K562 (cell line): ENCODE measurements around the gene ITGAL. TPM values are rescaled to one million over a fixed set of nuclear protein-coding genes. Genes with fewer than 3 reads are reported as not detected.
A peak's percentile ranks its signal among the peaks of the same experiment; 100 is the strongest.

Source experiments
- CHD2 ChIP-seq: IDR thresholded peaks from 2 replicates; pipeline ENCODE4 v1.6.1; 2011; ENCODE audit warnings: low read depth, low read length
- DMBX1 ChIP-seq: fragments of 250-450 bp; sonication (Bioruptor Pico); IDR thresholded peaks from 2 replicates; pipeline ENCODE4 v1.8.0; 2022; ENCODE audit warnings: inconsistent platforms, mild to moderate bottlenecking, moderate library complexity, borderline replicate concordance
- ELF4 ChIP-seq: fragments of 450-650 bp; formaldehyde crosslinking; IDR thresholded peaks from 2 replicates; pipeline ENCODE4 v1.4.0; 2022; ENCODE audit warnings: missing genetic modification characterization
- EP400 ChIP-seq: fragments of 450-650 bp; IDR thresholded peaks from 2 replicates; pipeline ENCODE4 v1.6.1; 2017; ENCODE audit warnings: antibody characterized with exemption, mild to moderate bottlenecking, moderate library complexity
- EZH2 ChIP-seq: IDR thresholded peaks from 2 replicates; pipeline ENCODE4 v1.6.1; 2012; ENCODE audit warnings: low read depth, mild to moderate bottlenecking, inconsistent platforms, low read length, borderline replicate concordance
- FOS ChIP-seq: IDR thresholded peaks from 3 replicates; pipeline ENCODE4 v1.6.1; 2011; ENCODE audit not compliant: insufficient read length; ENCODE audit errors: extremely low read depth
- ILF3 ChIP-seq: fragments of 450-650 bp; IDR thresholded peaks from 2 replicates; pipeline ENCODE4 v1.6.1; 2018; ENCODE audit warnings: antibody characterized with exemption, mild to moderate bottlenecking, moderate library complexity, borderline replicate concordance
- NCOA1 ChIP-seq: fragments of 450-650 bp; IDR thresholded peaks from 2 replicates; pipeline ENCODE4 v1.6.1; 2016; ENCODE audit warnings: low read depth
- NR2C1 ChIP-seq, 2 experiments: fragments of 450-650 bp; IDR thresholded peaks; 2 replicates each; pipeline ENCODE4 v1.6.1; 2017; ENCODE audit warnings: mild to moderate bottlenecking in 2 of 2, antibody characterized with exemption in 1 of 2, inconsistent platforms in 1 of 2, missing compliant biosample characterization in 1 of 2, missing genetic modification characterization in 1 of 2
- PHB2 ChIP-seq: fragments of 450-650 bp; IDR thresholded peaks from 2 replicates; pipeline ENCODE4 v1.6.1; 2017; ENCODE audit warnings: low read depth
- POLR2AphosphoS2 ChIP-seq: IDR thresholded peaks from 2 replicates; pipeline ENCODE4 v1.6.1; 2012; ENCODE audit warnings: low read length, improper control_type of control experiment
- SIN3A ChIP-seq, 2 experiments: fragments of 150-350 bp in 1 of 2; IDR thresholded peaks; 2 replicates each; pipeline ENCODE4 v1.6.1; 2011 to 2016; ENCODE audit warnings: borderline replicate concordance in 2 of 2, low read depth in 2 of 2, low read length in 2 of 2, mild to moderate bottlenecking in 2 of 2, moderate library complexity in 2 of 2; ENCODE audit not compliant: control insufficient read depth in 1 of 2
- SMC3 ChIP-seq: conservative IDR thresholded peaks from 2 replicates; pipeline ENCODE4 v1.6.1; 2011; ENCODE audit warnings: low read depth, low read length, improper control_type of control experiment; ENCODE audit not compliant: insufficient read depth
- STAG1 ChIP-seq: sonication (generic); formaldehyde crosslinking; IDR thresholded peaks from 2 replicates; pipeline ENCODE4 v1.5.0; 2020; ENCODE audit warnings: missing genetic modification reagents, borderline replicate concordance
- TAL1 ChIP-seq: fragments of 450-650 bp; IDR thresholded peaks from 2 replicates; pipeline ENCODE4 v1.6.1; 2016; ENCODE audit warnings: mild to moderate bottlenecking
- TEAD1 ChIP-seq, 2 experiments: fragments of 450-650 bp in 1 of 2; sonication (generic) in 1 of 2; formaldehyde crosslinking; IDR thresholded peaks; 2 replicates each; pipeline versions ENCODE4 v1.4.0 to v1.8.0; 2020 to 2022; ENCODE audit warnings: mild to moderate bottlenecking in 2 of 2, missing genetic modification reagents in 1 of 2
- TFAM ChIP-seq: fragments of 250-450 bp; sonication (Bioruptor Pico); conservative IDR thresholded peaks from 2 replicates; pipeline ENCODE4 v1.5.0; 2021; ENCODE audit warnings: mild to moderate bottlenecking, moderate library complexity
- ZBTB1 ChIP-seq: sonication (generic); formaldehyde crosslinking; IDR thresholded peaks from 2 replicates; pipeline ENCODE4 v1.8.1; 2023; ENCODE audit warnings: missing genetic modification reagents, low read depth, mild to moderate bottlenecking, borderline replicate concordance
- ZFPM2 ChIP-seq: fragments of 250-450 bp; sonication (Bioruptor Pico); IDR thresholded peaks from 2 replicates; pipeline ENCODE4 v1.5.1; 2022; ENCODE audit warnings: mild to moderate bottlenecking
- ZNF24 ChIP-seq: fragments of 450-650 bp; IDR thresholded peaks from 2 replicates; pipeline ENCODE4 v1.6.1; 2016
- polyA plus RNA-seq, 8 experiments: library from polyadenylated mRNA; depleted of rRNA in 4 of 8; stranded (reverse) in 5 of 8; unstranded in 3 of 8; fragments of >200 nt; fragmentation: Nextera tagmentation in 2 of 8; fragmentation: Illumina TruSeq in 1 of 8; extraction: Ambion mirVana in 2 of 8; extraction: Trizol in 1 of 8; gene quantifications; 2 replicates each; pipeline versions ENCODE4 v1.2.1 to v1.2.3, GENCODE V29; 2011 to 2014; ENCODE audit warnings: inconsistent platforms in 1 of 8, missing spikeins in 1 of 8
- total RNA-seq, 7 experiments: library from RNA; depleted of rRNA in 6 of 7; stranded (reverse); fragments of >200 nt in 6 of 7; fragmentation: Illumina TruSeq in 2 of 7; extraction: Trizol in 2 of 7; gene quantifications; 2 replicates each; pipeline versions ENCODE4 v1.2.1 to v1.2.3, GENCODE V29; 2011 to 2021; ENCODE audit warnings: low replicate concordance in 1 of 7
- TF ChIP-seq, protein P1 (sequence below): IDR thresholded peaks from 2 replicates; pipeline ENCODE4 v1.6.1; 2012; ENCODE audit warnings: low read depth, low read length, improper control_type of control experiment, borderline replicate concordance
- TF ChIP-seq, protein P2 (sequence below): IDR thresholded peaks from 2 replicates; pipeline ENCODE4 v1.6.1; 2011; ENCODE audit not compliant: insufficient read length; ENCODE audit errors: extremely low read depth
- TF ChIP-seq, protein P3 (sequence below): IDR thresholded peaks from 2 replicates; pipeline ENCODE4 v1.6.1; 2016; ENCODE audit warnings: missing genetic modification characterization, missing compliant biosample characterization
- TF ChIP-seq, protein P4 (sequence below): fragments of 450-650 bp; IDR thresholded peaks from 2 replicates; pipeline ENCODE4 v1.6.1; 2016; ENCODE audit warnings: low read depth, mild to moderate bottlenecking, moderate library complexity

Gene ITGAL
- total and polyA plus RNA-seq, 9 of the 15 experiments (the other 6 are each of a cell fraction or from before 2014, with no cell fraction given): 0.01 to 0.53 TPM; not detected in 7

DNA sequence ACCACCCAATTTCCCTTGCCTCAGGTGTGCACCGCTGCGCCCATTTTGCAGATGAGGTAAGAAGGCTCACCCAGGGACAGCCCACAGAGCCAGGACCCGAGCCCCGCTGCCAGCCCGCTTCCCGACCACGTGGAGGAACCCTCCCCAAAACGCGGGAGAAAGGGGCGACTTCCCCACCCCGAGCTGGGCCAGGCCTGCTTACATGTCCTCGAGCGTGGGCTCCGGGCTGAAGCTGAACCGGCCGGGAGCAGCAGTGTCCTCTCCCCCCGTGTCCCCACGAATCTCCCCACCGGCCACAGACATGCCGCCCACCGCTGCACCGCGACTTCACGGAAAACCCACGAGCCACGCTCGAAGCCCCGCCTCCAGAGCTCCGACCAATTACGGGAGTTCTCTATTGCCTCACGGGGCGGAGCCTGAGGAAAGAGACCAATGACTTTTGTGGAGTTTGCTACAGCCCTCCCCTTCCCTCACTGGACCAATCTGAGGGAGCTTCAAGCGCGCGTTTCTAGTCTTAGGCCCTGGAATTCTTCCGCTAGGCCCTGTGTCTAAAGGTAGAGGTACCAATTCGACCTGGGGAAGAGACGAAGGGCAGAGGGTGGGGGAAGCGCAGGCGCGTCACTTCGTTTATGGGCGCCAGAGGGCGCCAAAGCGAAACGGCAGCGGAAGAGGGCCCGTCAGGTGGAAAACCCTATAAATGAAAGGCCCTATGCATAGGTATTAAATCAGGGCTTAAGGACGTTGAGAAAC is 42.7 kb upstream of the ITGAL start, which contains the start of gene DCTPP1 (continued):
- TF ChIP-seq, protein P1, sequence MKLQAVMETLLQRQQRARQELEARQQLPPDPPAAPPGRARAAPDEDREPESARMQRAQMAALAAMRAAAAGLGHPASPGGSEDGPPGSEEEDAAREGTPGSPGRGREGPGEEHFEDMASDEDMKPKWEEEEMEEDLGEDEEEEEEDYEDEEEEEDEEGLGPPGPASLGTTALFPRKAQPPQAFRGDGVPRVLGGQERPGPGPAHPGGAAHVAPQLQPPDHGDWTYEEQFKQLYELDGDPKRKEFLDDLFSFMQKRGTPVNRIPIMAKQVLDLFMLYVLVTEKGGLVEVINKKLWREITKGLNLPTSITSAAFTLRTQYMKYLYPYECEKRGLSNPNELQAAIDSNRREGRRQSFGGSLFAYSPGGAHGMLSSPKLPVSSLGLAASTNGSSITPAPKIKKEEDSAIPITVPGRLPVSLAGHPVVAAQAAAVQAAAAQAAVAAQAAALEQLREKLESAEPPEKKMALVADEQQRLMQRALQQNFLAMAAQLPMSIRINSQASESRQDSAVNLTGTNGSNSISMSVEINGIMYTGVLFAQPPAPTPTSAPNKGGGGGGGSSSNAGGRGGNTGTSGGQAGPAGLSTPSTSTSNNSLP: peak; percentile 32; the same call in 1 of the 2 replicates
- TF ChIP-seq FOS (peak; percentile 83), DMBX1 (CRISPR knock-in tag) (0 out of 2 replicates have a peak, but pooled peaks have one; percentile 22), PHB2 (no peak), NCOA1 (no peak), ILF3 (no peak), ELF4 (CRISPR knock-in tag) (no peak), ZBTB1 (CRISPR knock-in tag) (peak; percentile 76; the same call in 1 of the 2 replicates), EP400 (peak; percentile 94), TEAD1 (CRISPR knock-in tag; IDR thresholded peaks at IDR 0.05) (peak; percentile 39 to 98; a peak in 3 of 4 replicates), ZNF24 (no peak), NR2C1 (IDR thresholded peaks at IDR 0.05) (peak; percentile 45; the same call in 1 of the 2 replicates), NR2C1 (tag; IDR thresholded peaks at IDR 0.05) (no peak), ZFPM2 (no peak), EZH2 (no peak), CHD2 (peak; percentile 73; the same call in 1 of the 2 replicates), SIN3A (IDR thresholded peaks at IDR 0.05; ENCODE audit: borderline replicate concordance in 2 of 2, control insufficient read depth in 1 of 2, low read depth in 2 of 2, low read length in 2 of 2) (peak; percentile 74 to 90; a peak in 2 of 4 replicates), SMC3 (peak; percentile 88), TAL1 (no peak), POLR2AphosphoS2 (no peak), STAG1 (CRISPR knock-in tag) (peak; percentile 75; the same call in 1 of the 2 replicates), TFAM (no peak)
- TF ChIP-seq, protein P2, sequence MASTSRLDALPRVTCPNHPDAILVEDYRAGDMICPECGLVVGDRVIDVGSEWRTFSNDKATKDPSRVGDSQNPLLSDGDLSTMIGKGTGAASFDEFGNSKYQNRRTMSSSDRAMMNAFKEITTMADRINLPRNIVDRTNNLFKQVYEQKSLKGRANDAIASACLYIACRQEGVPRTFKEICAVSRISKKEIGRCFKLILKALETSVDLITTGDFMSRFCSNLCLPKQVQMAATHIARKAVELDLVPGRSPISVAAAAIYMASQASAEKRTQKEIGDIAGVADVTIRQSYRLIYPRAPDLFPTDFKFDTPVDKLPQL: no peak
- TF ChIP-seq, protein P3, sequence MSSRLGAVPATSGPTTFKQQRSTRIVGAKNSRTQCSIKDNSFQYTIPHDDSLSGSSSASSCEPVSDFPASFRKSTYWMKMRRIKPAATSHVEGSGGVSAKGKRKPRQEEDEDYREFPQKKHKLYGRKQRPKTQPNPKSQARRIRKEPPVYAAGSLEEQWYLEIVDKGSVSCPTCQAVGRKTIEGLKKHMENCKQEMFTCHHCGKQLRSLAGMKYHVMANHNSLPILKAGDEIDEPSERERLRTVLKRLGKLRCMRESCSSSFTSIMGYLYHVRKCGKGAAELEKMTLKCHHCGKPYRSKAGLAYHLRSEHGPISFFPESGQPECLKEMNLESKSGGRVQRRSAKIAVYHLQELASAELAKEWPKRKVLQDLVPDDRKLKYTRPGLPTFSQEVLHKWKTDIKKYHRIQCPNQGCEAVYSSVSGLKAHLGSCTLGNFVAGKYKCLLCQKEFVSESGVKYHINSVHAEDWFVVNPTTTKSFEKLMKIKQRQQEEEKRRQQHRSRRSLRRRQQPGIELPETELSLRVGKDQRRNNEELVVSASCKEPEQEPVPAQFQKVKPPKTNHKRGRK (tag): no peak
- TF ChIP-seq, protein P4, sequence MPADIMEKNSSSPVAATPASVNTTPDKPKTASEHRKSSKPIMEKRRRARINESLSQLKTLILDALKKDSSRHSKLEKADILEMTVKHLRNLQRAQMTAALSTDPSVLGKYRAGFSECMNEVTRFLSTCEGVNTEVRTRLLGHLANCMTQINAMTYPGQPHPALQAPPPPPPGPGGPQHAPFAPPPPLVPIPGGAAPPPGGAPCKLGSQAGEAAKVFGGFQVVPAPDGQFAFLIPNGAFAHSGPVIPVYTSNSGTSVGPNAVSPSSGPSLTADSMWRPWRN: no peak
